Measurements from ENCODE around the gene RAB6D. TPM values are rescaled to one million over a fixed set of nuclear protein-coding genes. Genes with fewer than 3 reads are reported as not detected.

RAB6D gene
- total and polyA plus RNA-seq, 9 of the 15 experiments (the other 6 are each of a cell fraction or from before 2014, with no cell fraction given) = 0.01 to 0.04 (median 0.03) TPM; not detected in 5

DNA sequence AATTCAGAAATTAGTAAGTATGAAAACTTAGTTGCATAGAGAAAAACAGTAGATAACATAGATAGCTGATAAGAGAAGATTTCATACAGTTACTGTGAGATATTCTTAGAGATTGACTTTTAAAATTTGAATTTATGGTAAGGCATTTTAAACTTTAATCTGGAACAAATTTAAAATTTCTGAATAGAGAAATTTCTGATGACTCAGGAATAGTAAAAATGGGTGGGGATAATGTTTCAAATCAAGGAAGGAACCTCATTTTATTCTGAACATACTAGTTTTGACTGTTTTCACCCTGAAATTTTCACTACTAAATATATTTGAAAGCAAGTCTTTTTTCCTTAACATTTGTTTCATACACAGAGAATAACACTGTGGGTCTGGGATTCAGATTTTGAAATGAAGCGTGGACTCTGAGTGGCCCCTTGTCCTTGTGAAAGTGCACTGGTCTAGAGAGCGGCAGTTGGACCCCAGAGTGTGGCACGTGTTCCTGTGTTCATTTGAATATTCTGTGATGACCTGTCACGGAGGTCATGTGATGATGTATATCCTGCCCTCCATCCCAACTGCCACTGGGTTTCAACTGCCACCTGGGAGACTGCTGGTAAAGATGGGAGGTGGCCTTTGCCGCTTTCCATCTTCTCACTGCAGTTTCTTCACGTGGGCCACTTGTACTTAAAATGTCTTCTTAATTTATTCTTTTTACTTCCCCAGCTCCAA, 38.5 kb upstream of the RAB6D start (continued):
- no peak for TF ChIP-seq NFIC (IDR thresholded peaks at IDR 0.05)
- no peak for TF ChIP-seq ATF7 (IDR thresholded peaks at IDR 0.05)
- TF ChIP-seq ZNF3 (CRISPR knock-in tag; IDR thresholded peaks at IDR 0.05) = no peak
- TF ChIP-seq TCF7 (IDR thresholded peaks at IDR 0.05; ENCODE audit: borderline replicate concordance) = no peak
- TF ChIP-seq DDX20 (tag; IDR thresholded peaks at IDR 0.05; ENCODE audit: low read depth) = no peak
- no peak for TF ChIP-seq TFAM (CRISPR knock-in tag; conservative IDR thresholded peaks at IDR 0.05)
- no peak for TF ChIP-seq NCOA2 (IDR thresholded peaks at IDR 0.05; ENCODE audit: partially characterized antibody in 2 of 2)
- TF ChIP-seq GABPB1 (CRISPR knock-in tag; IDR thresholded peaks at IDR 0.05) = no peak
- TF ChIP-seq FOXM1 (IDR thresholded peaks at IDR 0.05; ENCODE audit: low read depth) = peak; percentile 74
- no peak for TF ChIP-seq FOXM1 (CRISPR knock-in tag; IDR thresholded peaks at IDR 0.05; ENCODE audit: low read depth)
- TF ChIP-seq MBD2 (IDR thresholded peaks at IDR 0.05; ENCODE audit: borderline replicate concordance, low read depth) = no peak
- no peak for TF ChIP-seq ZNF609 (CRISPR knock-in tag; IDR thresholded peaks at IDR 0.05; ENCODE audit: borderline replicate concordance)
- no peak for TF ChIP-seq ZNF766 (CRISPR knock-in tag; conservative IDR thresholded peaks at IDR 0.05)
- TF ChIP-seq, protein P1, sequence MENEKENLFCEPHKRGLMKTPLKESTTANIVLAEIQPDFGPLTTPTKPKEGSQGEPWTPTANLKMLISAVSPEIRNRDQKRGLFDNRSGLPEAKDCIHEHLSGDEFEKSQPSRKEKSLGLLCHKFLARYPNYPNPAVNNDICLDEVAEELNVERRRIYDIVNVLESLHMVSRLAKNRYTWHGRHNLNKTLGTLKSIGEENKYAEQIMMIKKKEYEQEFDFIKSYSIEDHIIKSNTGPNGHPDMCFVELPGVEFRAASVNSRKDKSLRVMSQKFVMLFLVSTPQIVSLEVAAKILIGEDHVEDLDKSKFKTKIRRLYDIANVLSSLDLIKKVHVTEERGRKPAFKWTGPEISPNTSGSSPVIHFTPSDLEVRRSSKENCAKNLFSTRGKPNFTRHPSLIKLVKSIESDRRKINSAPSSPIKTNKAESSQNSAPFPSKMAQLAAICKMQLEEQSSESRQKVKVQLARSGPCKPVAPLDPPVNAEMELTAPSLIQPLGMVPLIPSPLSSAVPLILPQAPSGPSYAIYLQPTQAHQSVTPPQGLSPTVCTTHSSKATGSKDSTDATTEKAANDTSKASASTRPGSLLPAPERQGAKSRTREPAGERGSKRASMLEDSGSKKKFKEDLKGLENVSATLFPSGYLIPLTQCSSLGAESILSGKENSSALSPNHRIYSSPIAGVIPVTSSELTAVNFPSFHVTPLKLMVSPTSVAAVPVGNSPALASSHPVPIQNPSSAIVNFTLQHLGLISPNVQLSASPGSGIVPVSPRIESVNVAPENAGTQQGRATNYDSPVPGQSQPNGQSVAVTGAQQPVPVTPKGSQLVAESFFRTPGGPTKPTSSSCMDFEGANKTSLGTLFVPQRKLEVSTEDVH (IDR thresholded peaks at IDR 0.05; ENCODE audit: low read depth, partially characterized antibody) = no peak
- TF ChIP-seq MYNN (IDR thresholded peaks at IDR 0.05) = no peak
- no peak for TF ChIP-seq MYNN (CRISPR knock-in tag; IDR thresholded peaks at IDR 0.05)
- no peak for TF ChIP-seq CCAR2 (IDR thresholded peaks at IDR 0.05; ENCODE audit: low read depth, low read length)
- no peak for TF ChIP-seq ARNT (IDR thresholded peaks at IDR 0.05)
- no peak for TF ChIP-seq SUPT5H (IDR thresholded peaks at IDR 0.05)
- TF ChIP-seq TCFL5 (CRISPR knock-in tag; conservative IDR thresholded peaks at IDR 0.05) = no peak
- TF ChIP-seq ZBTB1 (CRISPR knock-in tag; IDR thresholded peaks at IDR 0.05; ENCODE audit: borderline replicate concordance, low read depth) = no peak
- no peak for TF ChIP-seq ZBTB9 (CRISPR knock-in tag; IDR thresholded peaks at IDR 0.05)

Data from K562 (cell line).